Gastrocnemius medialis (tissue), 4 donors: ENCODE data around the gene ECE1. TPM values are rescaled to one million over a fixed set of nuclear protein-coding genes. Genes with fewer than 3 reads are reported as not detected.

ENCODE experiments used
- ATAC-seq, 2 donors: fragments of 150-250 bp; one replicate each; pipeline ENCODE4 v1.9.1; 2016
- DNase-seq, 2 donors: peaks; one replicate each; pipeline ENCODE4 v3.0.0-alpha.2; 2019
- H3K27ac ChIP-seq, 4 donors: fragments of 200-600 bp; sonication (generic); 1 replicate in 1 of 4; 2 replicates in 3 of 4; pipeline ENCODE4 v1.5.1; 2016 to 2018; ENCODE audit warnings: mild to moderate bottlenecking in 2 of 4, moderate library complexity in 1 of 4
- H3K27me3 ChIP-seq, 3 donors: fragments of 200-600 bp; sonication (generic) in 2 of 3; 1 replicate in 1 of 3; 2 replicates in 2 of 3; pipeline versions ENCODE4 v1.5.1 to v1.6.0; 2016 to 2019; ENCODE audit warnings: mild to moderate bottlenecking in 1 of 3, moderate library complexity in 1 of 3
- H3K36me3 ChIP-seq, 2 donors: fragments of 200-600 bp; sonication (generic) in 1 of 2; one replicate each; pipeline ENCODE4 v1.5.1; 2017 to 2018
- H3K4me1 ChIP-seq, 2 donors: fragments of 200-600 bp; sonication (generic) in 1 of 2; one replicate each; pipeline ENCODE4 v1.5.1; 2016 to 2017; ENCODE audit warnings: mild to moderate bottlenecking in 2 of 2
- H3K4me3 ChIP-seq, 4 donors: fragments of 200-600 bp; sonication (generic) in 3 of 4; 1 replicate in 1 of 4; 2 replicates in 3 of 4; pipeline ENCODE4 v1.5.1; 2016 to 2019; ENCODE audit warnings: mild to moderate bottlenecking in 2 of 4
- H3K9me3 ChIP-seq, 3 donors: fragments of 200-600 bp; sonication (generic) in 2 of 3; 1 replicate in 1 of 3; 2 replicates in 2 of 3; pipeline ENCODE4 v1.5.1; 2016 to 2019
- CTCF ChIP-seq, 5 experiments: fragments of 450-650 bp in 3 of 5; fragments of 200-600 bp in 2 of 5; sonication (generic) in 2 of 5; IDR thresholded peaks in 4 of 5; conservative IDR thresholded peaks in 1 of 5; 1 replicate in 4 of 5; 2 replicates in 1 of 5; pipeline ENCODE4 v1.5.1; 2016 to 2019; ENCODE audit warnings: antibody characterized with exemption in 5 of 5, mild to moderate bottlenecking in 3 of 5, moderate library complexity in 3 of 5
- POLR2A ChIP-seq, 2 donors: fragments of 450-650 bp; IDR thresholded peaks; one replicate each; pipeline ENCODE4 v1.6.1; 2017; ENCODE audit warnings: antibody characterized with exemption in 2 of 2, mild to moderate bottlenecking in 2 of 2, moderate library complexity in 2 of 2
- in situ Hi-C, 4 donors: fragments of 200-750 bp; cut with MboI; loops; one replicate each; pipeline versions ENCODE4 v1.15.0 to v1.8.0; 2017; ENCODE audit warnings: low sequenced_read_pairs in 4 of 4
- intact Hi-C: fragments of 100-400 bp; cut with DNase I; formaldehyde crosslinking; loops from one replicate; pipeline ENCODE4 v1.15.1; 2023; ENCODE audit warnings: low total_unique reads
- total RNA-seq, 4 donors: library from RNA; depleted of rRNA; stranded (reverse); fragments of >200 nt; gene quantifications; one replicate each; pipeline versions ENCODE4 v1.1.0 to v1.2.3, GENCODE V29; 2016

ECE1 gene
- total RNA-seq, 4 donors from 2014 or later, result 17.1 to 39.9 (median 26.7) TPM

- in situ Hi-C loops (no loop called here), intact Hi-C loops (loop anchor here (2.0 to 5.0 kb wide), 2 partner anchors 54 to 85 kb away; no protein-coding TSS in a partner anchor)
- Histone ChIP-seq H3K27me3 (no peaks in the 10 kb centered on the region), H3K27ac (peak overlapping the region; percentile 83 to 90 (median 86)), H3K36me3 (peaks cover 0 to 2% of the 10 kb centered on the region in 2 donors), H3K9me3 (no peaks in the 10 kb centered on the region), H3K4me1 (peaks cover 34 to 35% of the 10 kb centered on the region in 2 donors), H3K4me3 (peak overlapping the region in 2 of 4 donors; percentile 19 to 30)
- ATAC-seq, result peak; percentile 56 to 64
- no peak for TF ChIP-seq CTCF (IDR thresholded peaks at IDR 0.05 in 4 of 5, conservative IDR thresholded peaks at IDR 0.05 in 1 of 5)
- TF ChIP-seq POLR2A (IDR thresholded peaks at IDR 0.05), result no peak
- peak; percentile 47 to 71 for DNase-seq
Observed at GRCh38 chr1:21262293-21263051, 27.8 kb downstream of the ECE1 start.

GRCh38 chr1:21261551-21262292 is 28.5 kb downstream of the ECE1 start:
- Histone ChIP-seq H3K27me3 (no peaks in the 10 kb centered on the region), H3K9me3 (no peaks in the 10 kb centered on the region), H3K27ac (peak overlapping the region; percentile 83 to 90 (median 86)), H3K4me3 (peak overlapping the region in 2 of 4 donors; percentile 19 to 30), H3K4me1 (peaks cover 30 to 35% of the 10 kb centered on the region in 2 donors), H3K36me3 (peaks cover 0 to 6% of the 10 kb centered on the region in 2 donors)
- TF ChIP-seq POLR2A (IDR thresholded peaks at IDR 0.05) (peak; percentile 16 to 36), CTCF (IDR thresholded peaks at IDR 0.05 in 4 of 5, conservative IDR thresholded peaks at IDR 0.05 in 1 of 5) (no peak)
- ATAC-seq (peak; percentile 69 to 81), DNase-seq (peak; percentile 38 to 74)
- in situ Hi-C loops, result no loop called here
- intact Hi-C loops, result loop anchor here (2.0 to 5.0 kb wide), 2 partner anchors 55 to 86 kb away; no protein-coding TSS in a partner anchor

GRCh38 chr1:21260405-21261125 is 29.7 kb downstream of the ECE1 start:
- ATAC-seq, result no peak
- TF ChIP-seq POLR2A (IDR thresholded peaks at IDR 0.05) (no peak), CTCF (IDR thresholded peaks at IDR 0.05 in 4 of 5, conservative IDR thresholded peaks at IDR 0.05 in 1 of 5) (no peak)
- no peaks in the 10 kb centered on the region for H3K27me3 ChIP-seq
- no peak for DNase-seq
- H3K9me3 ChIP-seq, result no peaks in the 10 kb centered on the region
- H3K4me1 ChIP-seq, result peaks cover 30 to 35% of the 10 kb centered on the region in 2 donors
- H3K4me3 ChIP-seq, result no peak overlapping the region
- intact Hi-C loops (loop anchor here (5.0 kb wide), 1 partner anchor 87 kb away; no protein-coding TSS in a partner anchor), in situ Hi-C loops (no loop called here)
- peaks cover 0 to 6% of the 10 kb centered on the region in 2 donors for H3K36me3 ChIP-seq
- peak overlapping the region; percentile 83 to 90 (median 86) for H3K27ac ChIP-seq

- Histone ChIP-seq H3K27ac (peak overlapping the region in 2 of 4 donors; percentile 29 to 88), H3K4me1 (peaks cover 30 to 35% of the 10 kb centered on the region in 2 donors), H3K4me3 (no peak overlapping the region), H3K27me3 (no peaks in the 10 kb centered on the region), H3K9me3 (no peaks in the 10 kb centered on the region), H3K36me3 (peaks cover 0 to 6% of the 10 kb centered on the region in 2 donors)
- TF ChIP-seq CTCF (IDR thresholded peaks at IDR 0.05 in 4 of 5, conservative IDR thresholded peaks at IDR 0.05 in 1 of 5) (no peak), POLR2A (IDR thresholded peaks at IDR 0.05) (no peak)
- ATAC-seq (no peak), DNase-seq (no peak)
- in situ Hi-C loops, result no loop called here
- intact Hi-C loops, result loop anchor here (5.0 kb wide), 1 partner anchor 88 kb away; no protein-coding TSS in a partner anchor
Observed at GRCh38 chr1:21259316-21260076, 30.8 kb downstream of the ECE1 start.
